Measurements from ENCODE around the gene KRT85.

GRCh38 chr12:52392465-52393007 is 25.3 kb upstream of the KRT85 start:
- TF ChIP-seq EZH2 (IDR thresholded peaks at IDR 0.05) (no peak), POLR2AphosphoS5 (IDR thresholded peaks at IDR 0.05; ENCODE audit: borderline replicate concordance, low read depth, low read length) (no peak)

All from SK-N-MC (cell line).